SK-N-SH treated with all-trans-retinoic acid at 6 μM for 48 hours (cell line): ENCODE data around the gene NANOGP8.
A peak's percentile ranks its signal among the peaks of the same experiment; 100 is the strongest.

Experiments used
- ATAC-seq: fragments of 200-7000 bp; cut with Tn5 transposase; 3 replicates; pipeline ENCODE4 v1.9.1; 2020; ENCODE audit warnings: mild to moderate bottlenecking, moderate library complexity
- ARNTL ChIP-seq: fragments of 450-650 bp; formaldehyde crosslinking; IDR thresholded peaks from 2 replicates; pipeline ENCODE4 v1.5.0; 2020; ENCODE audit warnings: low read depth, mild to moderate bottlenecking, moderate library complexity, borderline replicate concordance
- BACH2 ChIP-seq: fragments of 250-450 bp; sonication (Bioruptor Pico); IDR thresholded peaks from 2 replicates; pipeline ENCODE4 v1.9.0; 2021; ENCODE audit warnings: mild to moderate bottlenecking, borderline replicate concordance
- CSDC2 ChIP-seq: fragments of 250-450 bp; sonication (Bioruptor Pico); IDR thresholded peaks from 2 replicates; pipeline ENCODE4 v1.5.0; 2020; ENCODE audit warnings: mild to moderate bottlenecking, moderate library complexity
- CSRNP3 ChIP-seq: fragments of 250-450 bp; sonication (Bioruptor Pico); IDR thresholded peaks from 2 replicates; pipeline ENCODE4 v1.5.1; 2021; ENCODE audit warnings: mild to moderate bottlenecking, moderate library complexity
- ESRRG ChIP-seq: fragments of 250-450 bp; sonication (Bioruptor Pico); IDR thresholded peaks from 2 replicates; pipeline ENCODE4 v1.6.1; 2021; ENCODE audit warnings: mild to moderate bottlenecking
- ISL1 ChIP-seq: fragments of 250-450 bp; sonication (Bioruptor Pico); IDR thresholded peaks from 2 replicates; pipeline ENCODE4 v2.1.2; 2022; ENCODE audit warnings: mild to moderate bottlenecking, moderate library complexity
- OSR1 ChIP-seq: fragments of 250-450 bp; sonication (Bioruptor Pico); IDR thresholded peaks from 2 replicates; pipeline ENCODE4 v1.8.0; 2022; ENCODE audit warnings: moderate library complexity, mild to moderate bottlenecking, inconsistent platforms
- PATZ1 ChIP-seq: fragments of 250-450 bp; sonication (Bioruptor Pico); IDR thresholded peaks from 2 replicates; pipeline ENCODE4 v1.8.0; 2020; ENCODE audit warnings: mild to moderate bottlenecking, moderate library complexity, borderline replicate concordance
- PPARA ChIP-seq: fragments of 250-450 bp; sonication (Bioruptor Pico); IDR thresholded peaks from 2 replicates; pipeline ENCODE4 v1.5.0; 2020; ENCODE audit warnings: mild to moderate bottlenecking, borderline replicate concordance
- SNAI2 ChIP-seq: fragments of 250-450 bp; sonication (Bioruptor Pico); IDR thresholded peaks from 2 replicates; pipeline ENCODE4 v1.5.0; 2020; ENCODE audit warnings: mild to moderate bottlenecking, moderate library complexity
- TCF4 ChIP-seq: fragments of 250-450 bp; sonication (Bioruptor Pico); IDR thresholded peaks from 2 replicates; pipeline ENCODE4 v1.8.0; 2021; ENCODE audit warnings: mild to moderate bottlenecking, moderate library complexity, borderline replicate concordance
- TOX ChIP-seq: fragments of 250-450 bp; sonication (Bioruptor Pico); IDR thresholded peaks from 2 replicates; pipeline ENCODE4 v1.8.0; 2021; ENCODE audit warnings: mild to moderate bottlenecking, moderate library complexity, borderline replicate concordance
- ZC3H10 ChIP-seq: fragments of 250-450 bp; sonication (Bioruptor Pico); IDR thresholded peaks from 2 replicates; pipeline ENCODE4 v1.5.1; 2021; ENCODE audit warnings: mild to moderate bottlenecking, moderate library complexity
- ZFP3 ChIP-seq: fragments of 250-450 bp; sonication (Bioruptor Pico); IDR thresholded peaks from 2 replicates; pipeline ENCODE4 v1.5.0; 2020; ENCODE audit warnings: mild to moderate bottlenecking, moderate library complexity
- ZFP30 ChIP-seq: fragments of 450-650 bp; formaldehyde crosslinking; IDR thresholded peaks from 2 replicates; pipeline ENCODE4 v1.5.0; 2022; ENCODE audit warnings: mild to moderate bottlenecking, moderate library complexity
- ZNF565 ChIP-seq: fragments of 450-650 bp; formaldehyde crosslinking; conservative IDR thresholded peaks from 2 replicates; pipeline ENCODE4 v1.5.0; 2020; ENCODE audit warnings: low read depth, mild to moderate bottlenecking, moderate library complexity
- ZNF70 ChIP-seq: fragments of 450-650 bp; formaldehyde crosslinking; IDR thresholded peaks from 2 replicates; pipeline ENCODE4 v1.5.0; 2020; ENCODE audit warnings: mild to moderate bottlenecking, moderate library complexity
- TF ChIP-seq, protein P1 (sequence below): fragments of 250-450 bp; sonication (Bioruptor Pico); IDR thresholded peaks from 2 replicates; pipeline ENCODE4 v1.5.0; 2020; ENCODE audit warnings: mild to moderate bottlenecking, moderate library complexity
- TF ChIP-seq, protein P2 (sequence below): fragments of 250-450 bp; sonication (Bioruptor Pico); IDR thresholded peaks from 2 replicates; pipeline ENCODE4 v1.8.0; 2021; ENCODE audit warnings: low read depth, mild to moderate bottlenecking, moderate library complexity, borderline replicate concordance

NANOGP8 gene

DNA sequence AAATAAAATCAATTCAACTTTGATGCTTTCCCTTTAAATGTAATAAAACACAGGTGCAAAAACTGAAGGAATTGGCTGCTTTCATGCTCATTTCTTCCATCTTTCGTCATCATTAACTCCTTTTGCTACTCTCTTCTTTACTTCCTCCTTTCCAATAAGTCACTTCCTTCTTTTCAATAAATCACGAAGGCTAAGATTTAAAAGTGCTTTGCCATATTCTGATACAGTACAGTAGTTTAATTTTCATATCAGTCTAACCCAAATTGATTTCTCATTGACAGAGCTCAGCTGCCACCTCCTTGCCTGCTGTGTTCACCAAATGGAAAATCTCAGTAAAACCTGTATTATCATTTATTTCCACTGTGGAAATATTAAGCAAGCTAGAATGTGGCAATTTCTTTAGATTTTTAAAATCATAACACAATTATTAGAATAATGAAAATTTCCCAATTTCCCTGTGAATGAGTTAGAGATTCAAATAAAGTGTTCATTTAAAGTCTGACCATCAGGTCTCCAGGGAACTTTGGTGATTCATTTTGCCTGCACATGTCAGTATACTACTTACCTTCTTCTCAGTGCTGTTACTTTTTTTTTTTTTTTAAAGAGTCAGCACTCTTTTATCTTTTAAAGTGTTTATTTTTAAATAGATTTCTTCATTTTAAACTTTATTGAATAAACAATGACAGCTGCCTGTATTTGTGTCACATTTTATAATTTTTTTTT lies 41.6 kb downstream of the NANOGP8 start:
- no peak for TF ChIP-seq ESRRG (CRISPR knock-in tag)
- TF ChIP-seq, protein P1, sequence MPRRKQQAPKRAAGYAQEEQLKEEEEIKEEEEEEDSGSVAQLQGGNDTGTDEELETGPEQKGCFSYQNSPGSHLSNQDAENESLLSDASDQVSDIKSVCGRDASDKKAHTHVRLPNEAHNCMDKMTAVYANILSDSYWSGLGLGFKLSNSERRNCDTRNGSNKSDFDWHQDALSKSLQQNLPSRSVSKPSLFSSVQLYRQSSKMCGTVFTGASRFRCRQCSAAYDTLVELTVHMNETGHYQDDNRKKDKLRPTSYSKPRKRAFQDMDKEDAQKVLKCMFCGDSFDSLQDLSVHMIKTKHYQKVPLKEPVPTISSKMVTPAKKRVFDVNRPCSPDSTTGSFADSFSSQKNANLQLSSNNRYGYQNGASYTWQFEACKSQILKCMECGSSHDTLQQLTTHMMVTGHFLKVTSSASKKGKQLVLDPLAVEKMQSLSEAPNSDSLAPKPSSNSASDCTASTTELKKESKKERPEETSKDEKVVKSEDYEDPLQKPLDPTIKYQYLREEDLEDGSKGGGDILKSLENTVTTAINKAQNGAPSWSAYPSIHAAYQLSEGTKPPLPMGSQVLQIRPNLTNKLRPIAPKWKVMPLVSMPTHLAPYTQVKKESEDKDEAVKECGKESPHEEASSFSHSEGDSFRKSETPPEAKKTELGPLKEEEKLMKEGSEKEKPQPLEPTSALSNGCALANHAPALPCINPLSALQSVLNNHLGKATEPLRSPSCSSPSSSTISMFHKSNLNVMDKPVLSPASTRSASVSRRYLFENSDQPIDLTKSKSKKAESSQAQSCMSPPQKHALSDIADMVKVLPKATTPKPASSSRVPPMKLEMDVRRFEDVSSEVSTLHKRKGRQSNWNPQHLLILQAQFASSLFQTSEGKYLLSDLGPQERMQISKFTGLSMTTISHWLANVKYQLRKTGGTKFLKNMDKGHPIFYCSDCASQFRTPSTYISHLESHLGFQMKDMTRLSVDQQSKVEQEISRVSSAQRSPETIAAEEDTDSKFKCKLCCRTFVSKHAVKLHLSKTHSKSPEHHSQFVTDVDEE = no peak
- no peak for TF ChIP-seq PATZ1
- no peak for TF ChIP-seq ZFP30
- TF ChIP-seq ZFP3 = no peak
- TF ChIP-seq ISL1 (CRISPR knock-in tag) = no peak
- no peak for TF ChIP-seq ZNF70 (CRISPR knock-in tag)
- TF ChIP-seq ZNF565 = no peak
- TF ChIP-seq TOX (CRISPR knock-in tag) = no peak
- TF ChIP-seq CSDC2 = no peak
- no peak for TF ChIP-seq CSRNP3 (CRISPR knock-in tag)
- no peak for TF ChIP-seq SNAI2
- TF ChIP-seq TCF4 = no peak
- TF ChIP-seq OSR1 (CRISPR knock-in tag) = no peak
- TF ChIP-seq ZC3H10 (CRISPR knock-in tag) = no peak
- no peak for TF ChIP-seq PPARA
- no peak for TF ChIP-seq BACH2
- TF ChIP-seq, protein P2, sequence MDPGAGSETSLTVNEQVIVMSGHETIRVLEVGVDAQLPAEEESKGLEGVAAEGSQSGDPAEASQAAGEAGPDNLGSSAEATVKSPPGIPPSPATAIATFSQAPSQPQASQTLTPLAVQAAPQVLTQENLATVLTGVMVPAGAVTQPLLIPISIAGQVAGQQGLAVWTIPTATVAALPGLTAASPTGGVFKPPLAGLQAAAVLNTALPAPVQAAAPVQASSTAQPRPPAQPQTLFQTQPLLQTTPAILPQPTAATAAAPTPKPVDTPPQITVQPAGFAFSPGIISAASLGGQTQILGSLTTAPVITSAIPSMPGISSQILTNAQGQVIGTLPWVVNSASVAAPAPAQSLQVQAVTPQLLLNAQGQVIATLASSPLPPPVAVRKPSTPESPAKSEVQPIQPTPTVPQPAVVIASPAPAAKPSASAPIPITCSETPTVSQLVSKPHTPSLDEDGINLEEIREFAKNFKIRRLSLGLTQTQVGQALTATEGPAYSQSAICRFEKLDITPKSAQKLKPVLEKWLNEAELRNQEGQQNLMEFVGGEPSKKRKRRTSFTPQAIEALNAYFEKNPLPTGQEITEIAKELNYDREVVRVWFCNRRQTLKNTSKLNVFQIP (CRISPR knock-in tag) = no peak
- no peak for ATAC-seq

GRCh38 chr15:35040339-35041255 lies 44.5 kb downstream of the NANOGP8 start:
- no peak for TF ChIP-seq CSDC2
- TF ChIP-seq BACH2 = no peak
- TF ChIP-seq ISL1 (CRISPR knock-in tag) = peak; percentile 75
- peak; percentile 32; the same call in 2 of the 3 replicates for ATAC-seq

DNA sequence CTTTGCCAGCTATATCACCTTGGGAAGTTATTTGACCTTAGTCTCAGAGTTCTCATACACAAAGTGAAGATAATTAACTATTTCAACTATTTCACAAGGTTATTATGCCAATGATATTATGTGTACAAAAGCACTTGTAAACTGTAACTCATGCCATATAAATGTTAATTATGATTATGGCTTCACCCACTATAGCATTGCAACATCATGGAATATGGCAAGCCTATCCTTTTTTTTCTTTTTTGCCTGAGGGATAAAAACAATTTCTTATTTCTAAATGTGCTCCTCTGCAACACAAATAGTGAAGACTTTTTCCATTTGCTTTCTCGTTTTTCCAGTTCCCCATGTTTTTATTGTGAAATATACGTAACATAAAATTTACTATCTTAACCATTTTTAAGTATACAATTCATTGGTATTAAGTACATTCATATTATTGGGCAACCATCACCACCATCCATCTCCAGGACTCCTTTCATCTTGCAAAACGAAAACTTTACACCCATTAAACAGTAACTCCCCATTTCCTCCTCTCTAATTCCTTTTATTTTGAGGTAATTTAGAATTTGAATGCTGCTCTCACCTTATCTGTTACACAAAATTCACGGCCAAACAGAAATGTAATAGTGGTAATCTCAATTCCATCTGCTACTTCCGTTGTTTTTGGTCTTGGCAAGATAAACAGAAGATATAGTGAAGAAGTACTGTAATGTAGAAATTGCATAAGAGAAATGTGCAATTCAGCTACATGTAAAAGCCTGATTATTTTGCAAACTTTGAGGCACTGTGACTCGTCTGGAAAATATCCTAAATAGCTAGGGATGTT lies 46.3 kb downstream of the NANOGP8 start:
- TF ChIP-seq ISL1 (CRISPR knock-in tag) (peak; percentile 7; the same call in 1 of the 2 replicates), ARNTL (CRISPR knock-in tag) (no peak), ZFP3 (no peak)
- ATAC-seq = no peak
